MM.1S (cell line): ENCODE results near the gene NTN4.

Source experiments
- DNase-seq: peaks from one replicate; pipeline ENCODE4 v3.0.0-alpha.2; 2015
- H2AFZ ChIP-seq: fragments of 300-600 bp; sonication (generic); 2 replicates; pipeline ENCODE4 v1.6.0; 2016; ENCODE audit warnings: antibody characterized with exemption, low read length
- H3F3A ChIP-seq: fragments of 300-600 bp; sonication (generic); 2 replicates; pipeline ENCODE4 v1.6.1; 2016; ENCODE audit warnings: mild to moderate bottlenecking, antibody characterized with exemption, low read length, moderate library complexity, mixed read lengths; ENCODE audit not compliant: insufficient read depth
- H3K27ac ChIP-seq: fragments of 300-600 bp; sonication (generic); 2 replicates; pipeline ENCODE4 v1.5.1; 2016; ENCODE audit warnings: mild to moderate bottlenecking, low read length
- H3K27me3 ChIP-seq: fragments of 300-600 bp; sonication (generic); replicated peaks from 2 replicates; pipeline ENCODE4 v1.6.0; 2016; ENCODE audit warnings: low read length; ENCODE audit not compliant: insufficient read depth
- H3K36me3 ChIP-seq: fragments of 300-600 bp; sonication (generic); replicated peaks from 2 replicates; pipeline ENCODE4 v1.6.1; 2016; ENCODE audit warnings: mild to moderate bottlenecking, low read length, mixed read lengths; ENCODE audit not compliant: insufficient read depth
- H3K4me1 ChIP-seq: fragments of 300-600 bp; sonication (generic); 2 replicates; pipeline ENCODE4 v1.6.1; 2016; ENCODE audit warnings: low read length, mixed read lengths
- H3K4me2 ChIP-seq: fragments of 300-600 bp; sonication (generic); 2 replicates; pipeline ENCODE4 v1.6.0; 2016; ENCODE audit warnings: low read depth, low read length
- H3K4me3 ChIP-seq: fragments of 300-600 bp; sonication (generic); 2 replicates; pipeline ENCODE4 v1.5.1; 2016; ENCODE audit warnings: low read length, mixed read lengths
- H3K79me2 ChIP-seq: fragments of 300-600 bp; sonication (generic); 2 replicates; pipeline ENCODE4 v1.6.1; 2016; ENCODE audit warnings: mixed run types, low read length, mixed read lengths
- H3K9ac ChIP-seq: fragments of 300-600 bp; sonication (generic); 2 replicates; pipeline ENCODE4 v1.6.1; 2016; ENCODE audit warnings: low read length, mixed read lengths
- H3K9me2 ChIP-seq: fragments of 300-600 bp; sonication (generic); replicated peaks from 2 replicates; pipeline ENCODE4 v1.6.1; 2016; ENCODE audit warnings: mild to moderate bottlenecking, low read length, mixed read lengths; ENCODE audit not compliant: insufficient read depth
- H3K9me3 ChIP-seq: fragments of 300-600 bp; sonication (generic); replicated peaks from 2 replicates; pipeline ENCODE4 v1.6.1; 2016; ENCODE audit warnings: mild to moderate bottlenecking, low read length, mixed read lengths; ENCODE audit not compliant: insufficient read depth
- H4K20me1 ChIP-seq: fragments of 300-600 bp; sonication (generic); 2 replicates; pipeline ENCODE4 v1.6.1; 2016; ENCODE audit warnings: mild to moderate bottlenecking, low read length, moderate library complexity, mixed read lengths; ENCODE audit not compliant: insufficient read depth
- CTCF ChIP-seq: fragments of 300-600 bp; sonication (generic); IDR thresholded peaks from 2 replicates; pipeline ENCODE4 v1.5.1; 2016; ENCODE audit warnings: antibody characterized with exemption, low read length, mixed read lengths
- EZH2 ChIP-seq: fragments of 300-600 bp; sonication (generic); optimal IDR thresholded peaks from 2 replicates; pipeline ENCODE3; 2017; ENCODE audit warnings: low read depth, mild to moderate bottlenecking, antibody characterized with exemption, low read length, mixed read lengths
- EZH2phosphoT487 ChIP-seq: fragments of 300-600 bp; sonication (generic); IDR thresholded peaks from 2 replicates; pipeline ENCODE4 v1.6.1; 2018; ENCODE audit warnings: antibody characterized with exemption, low read length

NTN4 gene

GRCh38 chr12:95715177-95715576, 75.4 kb downstream of the NTN4 start:
- H2AFZ ChIP-seq: no peak overlapping the region
- TF ChIP-seq CTCF (no peak), EZH2 (no peak), EZH2phosphoT487 (no peak)
- H3K9me3 ChIP-seq: no peaks in the 10 kb centered on the region
- no peak overlapping the region for H3K4me3 ChIP-seq
- no peaks in the 10 kb centered on the region for H4K20me1 ChIP-seq
- 0 out of 2 replicates have a peak, but pooled peaks cover 5% of the 10 kb centered on the region for H3K27me3 ChIP-seq
- H3K4me2 ChIP-seq: no peak overlapping the region
- peaks cover 17% of the 10 kb centered on the region for H3K4me1 ChIP-seq
- no peaks in the 10 kb centered on the region for H3K36me3 ChIP-seq
- no peaks in the 10 kb centered on the region for H3F3A ChIP-seq
- no peak for DNase-seq
- no peaks in the 10 kb centered on the region for H3K79me2 ChIP-seq
- H3K9me2 ChIP-seq: no peaks in the 10 kb centered on the region
- no peak overlapping the region for H3K9ac ChIP-seq
- no peak overlapping the region for H3K27ac ChIP-seq

GRCh38 chr12:95712269-95712668, 78.3 kb downstream of the NTN4 start:
- no peaks in the 10 kb centered on the region for H4K20me1 ChIP-seq
- H3F3A ChIP-seq: no peaks in the 10 kb centered on the region
- no peaks in the 10 kb centered on the region for H3K36me3 ChIP-seq
- no peak overlapping the region for H3K4me3 ChIP-seq
- no peak overlapping the region for H3K27ac ChIP-seq
- no peak overlapping the region for H2AFZ ChIP-seq
- no peaks in the 10 kb centered on the region for H3K9me3 ChIP-seq
- DNase-seq: no peak
- no peak overlapping the region for H3K4me2 ChIP-seq
- H3K27me3 ChIP-seq: 0 out of 2 replicates have a peak, but pooled peaks cover 1% of the 10 kb centered on the region
- H3K4me1 ChIP-seq: peaks cover 3% of the 10 kb centered on the region
- TF ChIP-seq CTCF (no peak), EZH2 (no peak), EZH2phosphoT487 (no peak)
- no peaks in the 10 kb centered on the region for H3K9me2 ChIP-seq
- H3K79me2 ChIP-seq: no peaks in the 10 kb centered on the region
- no peak overlapping the region for H3K9ac ChIP-seq

GRCh38 chr12:95710386-95710785, 80.2 kb downstream of the NTN4 start:
- no peaks in the 10 kb centered on the region for H3K36me3 ChIP-seq
- no peak overlapping the region for H3K4me2 ChIP-seq
- H3K9ac ChIP-seq: no peak overlapping the region
- peaks cover 13% of the 10 kb centered on the region; the same call in 1 of the 2 replicates for H3K27me3 ChIP-seq
- H3K9me3 ChIP-seq: no peaks in the 10 kb centered on the region
- H3F3A ChIP-seq: no peaks in the 10 kb centered on the region
- H3K9me2 ChIP-seq: no peaks in the 10 kb centered on the region
- H3K27ac ChIP-seq: no peak overlapping the region
- H3K4me3 ChIP-seq: no peak overlapping the region
- no peaks in the 10 kb centered on the region for H4K20me1 ChIP-seq
- no peak overlapping the region for H2AFZ ChIP-seq
- H3K4me1 ChIP-seq: no peaks in the 10 kb centered on the region
- no peaks in the 10 kb centered on the region for H3K79me2 ChIP-seq
- no peak for TF ChIP-seq EZH2
- no peak for TF ChIP-seq EZH2phosphoT487
- no peak for TF ChIP-seq CTCF
- DNase-seq: no peak
